Left hindlimb (tissue), 1 donor: ENCODE data around the gene PNPLA1.

Source experiments
- DNase-seq: peaks from one replicate; pipeline ENCODE4 v3.0.0-alpha.2; 2018

Gene PNPLA1, protein sequence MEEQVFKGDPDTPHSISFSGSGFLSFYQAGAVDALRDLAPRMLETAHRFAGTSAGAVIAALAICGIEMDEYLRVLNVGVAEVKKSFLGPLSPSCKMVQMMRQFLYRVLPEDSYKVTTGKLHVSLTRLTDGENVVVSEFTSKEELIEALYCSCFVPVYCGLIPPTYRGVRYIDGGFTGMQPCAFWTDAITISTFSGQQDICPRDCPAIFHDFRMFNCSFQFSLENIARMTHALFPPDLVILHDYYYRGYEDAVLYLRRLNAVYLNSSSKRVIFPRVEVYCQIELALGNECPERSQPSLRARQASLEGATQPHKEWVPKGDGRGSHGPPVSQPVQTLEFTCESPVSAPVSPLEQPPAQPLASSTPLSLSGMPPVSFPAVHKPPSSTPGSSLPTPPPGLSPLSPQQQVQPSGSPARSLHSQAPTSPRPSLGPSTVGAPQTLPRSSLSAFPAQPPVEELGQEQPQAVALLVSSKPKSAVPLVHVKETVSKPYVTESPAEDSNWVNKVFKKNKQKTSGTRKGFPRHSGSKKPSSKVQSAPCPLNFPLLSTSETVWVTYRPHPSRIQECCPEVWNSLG

DNA sequence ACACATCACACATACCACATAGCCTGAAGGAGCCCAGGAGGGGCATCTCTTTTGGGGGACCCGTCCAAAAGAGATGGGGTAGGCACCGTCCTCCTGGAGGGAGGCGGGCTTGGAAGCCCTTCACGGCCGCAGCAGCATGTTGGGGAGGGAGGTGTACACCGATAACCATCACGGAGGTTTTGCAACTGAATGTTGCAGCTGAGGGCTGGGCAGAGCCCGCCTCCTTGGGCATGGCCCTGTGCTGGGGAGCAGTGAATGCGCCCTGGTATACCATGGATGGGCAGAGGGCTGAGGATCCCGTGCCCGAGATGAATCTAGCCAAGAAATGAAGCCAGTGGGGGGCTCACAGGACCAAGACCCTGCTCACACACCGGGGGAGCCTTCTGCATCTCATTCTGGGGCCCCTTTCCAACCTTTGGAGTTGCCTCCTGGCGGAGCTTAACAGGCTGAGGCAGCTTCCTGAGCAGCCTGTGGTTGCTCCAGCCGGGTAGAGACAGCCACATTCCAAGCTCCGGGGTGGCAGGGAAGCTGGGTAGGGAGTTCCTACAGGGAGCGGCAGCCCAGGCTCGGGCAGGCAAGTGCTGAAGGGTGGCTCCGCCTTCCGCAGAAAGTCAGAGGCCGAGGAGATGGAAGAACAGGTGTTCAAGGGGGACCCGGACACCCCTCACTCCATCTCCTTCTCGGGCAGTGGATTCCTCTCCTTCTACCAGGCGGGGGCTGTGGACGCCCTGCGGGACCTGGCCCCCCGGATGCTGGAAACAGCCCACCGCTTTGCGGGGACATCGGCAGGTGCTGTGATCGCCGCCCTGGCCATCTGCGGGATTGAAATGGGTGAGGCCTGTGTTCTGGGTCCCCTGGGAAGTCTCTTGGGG lies at the start of gene PNPLA1:
TSS of gene PNPLA1 (plus strand) at position 227 of the 872 bp plus-strand sequence. CDS start at position 627, 400 bp downstream.
- DNase-seq, result no peak

DNA sequence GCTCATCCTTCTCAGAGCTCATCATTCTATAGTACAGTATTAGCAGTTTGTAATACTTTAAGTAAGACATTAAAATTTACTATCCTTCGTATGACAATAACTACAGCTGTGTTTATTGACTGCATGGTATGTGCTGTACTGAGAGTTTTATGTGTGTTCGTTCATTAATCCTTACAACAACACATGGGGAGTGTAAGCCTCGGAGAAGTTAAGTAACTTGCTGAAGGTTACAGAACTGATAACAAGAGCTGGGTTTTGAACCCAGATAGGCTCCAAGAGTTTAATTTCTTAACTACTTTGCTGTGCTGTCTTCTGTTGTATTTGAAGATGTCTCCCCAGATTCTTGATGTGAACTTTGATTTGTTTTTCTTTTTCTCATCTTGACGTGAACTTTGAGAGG lies 49.6 kb upstream of the PNPLA1 start:
- no peak for DNase-seq

DNA sequence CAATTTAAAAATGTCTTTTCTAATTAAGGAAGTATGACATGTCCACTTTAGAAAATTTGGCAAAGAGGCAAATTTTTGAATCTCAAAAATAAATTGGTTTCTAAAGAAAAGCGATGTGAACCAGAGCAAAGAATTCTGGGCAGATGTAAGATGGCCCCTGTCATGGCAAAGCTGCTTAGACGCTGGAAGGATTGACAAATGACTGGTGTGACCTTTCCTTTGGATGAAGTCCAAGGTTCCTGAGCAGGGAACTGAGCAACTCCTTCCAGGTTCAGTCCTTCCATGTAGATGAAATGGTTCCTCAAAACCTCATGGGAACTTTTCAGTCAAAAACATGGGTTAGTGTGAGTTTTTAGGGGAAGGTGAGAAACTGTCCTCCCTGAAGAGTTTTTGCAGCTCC lies 48.2 kb upstream of the PNPLA1 start:
- DNase-seq, result no peak

DNA sequence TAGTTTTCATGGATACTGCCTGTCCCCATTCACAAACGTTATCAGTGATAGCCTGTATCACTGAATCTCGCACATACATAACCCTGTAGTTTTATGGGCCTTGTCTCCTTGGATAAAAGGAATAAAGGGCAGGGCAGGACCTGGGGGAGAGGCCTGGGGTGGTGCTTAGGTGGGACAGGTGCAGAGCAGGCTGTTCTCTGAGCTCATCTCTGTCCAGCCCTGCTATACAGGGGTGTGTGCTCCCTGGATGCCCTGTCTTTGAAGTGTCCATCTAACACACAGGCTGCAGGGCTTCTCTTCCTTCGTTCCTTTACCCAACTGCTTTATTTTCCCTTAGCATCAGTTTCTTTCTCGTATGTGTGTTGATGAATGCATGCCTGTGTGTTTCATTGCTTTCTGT lies 46.9 kb upstream of the PNPLA1 start:
- DNase-seq, result no peak

DNA sequence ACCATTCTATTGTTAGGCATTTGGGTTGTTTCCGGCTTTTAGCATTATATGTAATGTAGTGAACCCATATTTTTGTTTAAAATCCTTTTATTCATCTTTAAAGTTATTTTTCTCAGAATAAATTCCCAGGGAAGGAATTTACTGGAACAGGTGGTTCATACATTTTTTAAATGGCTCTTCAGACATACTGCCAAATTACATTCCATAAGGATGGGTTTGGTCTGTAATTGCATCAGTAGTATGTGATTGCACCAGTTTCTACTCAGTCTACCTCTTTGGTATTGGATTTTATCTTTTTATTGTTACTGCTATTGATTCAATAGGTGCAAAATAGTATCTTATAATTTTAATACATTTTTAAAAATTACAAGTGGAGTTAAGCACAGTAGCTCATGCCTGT lies 46.2 kb upstream of the PNPLA1 start:
- DNase-seq, result no peak

DNA sequence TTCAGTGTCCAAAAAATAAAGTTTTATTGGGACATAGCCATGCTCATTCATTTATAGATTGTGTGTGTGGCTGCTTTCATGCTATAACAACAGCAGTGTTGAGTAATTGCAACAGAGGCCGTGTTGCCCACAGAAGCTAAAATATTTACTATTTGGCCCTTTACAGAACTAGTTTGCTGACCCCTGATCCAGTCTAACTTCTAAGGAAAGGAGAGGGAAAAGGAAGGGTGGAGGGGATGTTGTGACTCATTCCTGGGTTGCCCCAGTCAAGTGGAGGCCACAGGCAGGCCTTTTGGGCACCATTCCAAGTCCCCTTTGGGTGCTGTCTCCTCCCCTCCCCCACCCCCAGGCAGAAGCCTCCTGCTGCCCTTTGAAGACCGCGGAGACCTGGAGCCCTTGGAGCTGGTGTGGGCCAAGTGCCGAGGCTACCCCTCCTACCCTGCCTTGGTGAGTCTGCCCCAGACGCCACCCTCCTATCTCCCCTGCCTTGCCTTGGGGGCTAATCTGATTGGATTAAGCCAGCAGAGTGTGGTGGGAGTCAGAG lies 44.9 kb upstream of the PNPLA1 start:
- no peak for DNase-seq

DNA sequence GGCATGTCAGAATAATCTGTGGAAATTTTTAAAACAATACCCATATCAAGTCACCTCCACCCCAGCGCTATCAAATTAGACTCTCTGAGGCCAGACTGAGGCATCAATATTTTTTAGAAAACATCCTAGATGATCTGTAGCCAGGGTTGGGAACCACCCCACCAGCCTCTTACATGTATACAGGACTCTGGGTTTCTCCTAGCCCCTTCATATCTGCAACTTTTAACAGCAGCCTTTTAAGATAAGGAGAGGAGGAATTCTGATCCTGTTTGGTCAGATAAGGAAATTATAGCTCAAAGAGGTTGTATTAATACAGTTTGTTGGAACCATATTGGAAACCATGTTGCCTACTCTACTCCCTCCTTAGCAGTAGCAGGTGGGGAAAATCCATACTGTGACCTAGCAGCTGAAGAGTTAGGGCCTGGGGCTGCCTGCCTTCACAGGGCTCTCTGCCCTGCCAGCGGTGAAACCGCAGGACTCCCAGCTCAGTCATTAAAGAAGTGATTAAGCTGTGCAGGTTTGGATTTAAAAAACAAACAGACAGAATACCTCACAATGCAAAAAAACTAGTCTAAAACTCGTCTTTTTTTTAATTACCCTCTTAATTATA lies 43.3 kb upstream of the PNPLA1 start:
- no peak for DNase-seq

DNA sequence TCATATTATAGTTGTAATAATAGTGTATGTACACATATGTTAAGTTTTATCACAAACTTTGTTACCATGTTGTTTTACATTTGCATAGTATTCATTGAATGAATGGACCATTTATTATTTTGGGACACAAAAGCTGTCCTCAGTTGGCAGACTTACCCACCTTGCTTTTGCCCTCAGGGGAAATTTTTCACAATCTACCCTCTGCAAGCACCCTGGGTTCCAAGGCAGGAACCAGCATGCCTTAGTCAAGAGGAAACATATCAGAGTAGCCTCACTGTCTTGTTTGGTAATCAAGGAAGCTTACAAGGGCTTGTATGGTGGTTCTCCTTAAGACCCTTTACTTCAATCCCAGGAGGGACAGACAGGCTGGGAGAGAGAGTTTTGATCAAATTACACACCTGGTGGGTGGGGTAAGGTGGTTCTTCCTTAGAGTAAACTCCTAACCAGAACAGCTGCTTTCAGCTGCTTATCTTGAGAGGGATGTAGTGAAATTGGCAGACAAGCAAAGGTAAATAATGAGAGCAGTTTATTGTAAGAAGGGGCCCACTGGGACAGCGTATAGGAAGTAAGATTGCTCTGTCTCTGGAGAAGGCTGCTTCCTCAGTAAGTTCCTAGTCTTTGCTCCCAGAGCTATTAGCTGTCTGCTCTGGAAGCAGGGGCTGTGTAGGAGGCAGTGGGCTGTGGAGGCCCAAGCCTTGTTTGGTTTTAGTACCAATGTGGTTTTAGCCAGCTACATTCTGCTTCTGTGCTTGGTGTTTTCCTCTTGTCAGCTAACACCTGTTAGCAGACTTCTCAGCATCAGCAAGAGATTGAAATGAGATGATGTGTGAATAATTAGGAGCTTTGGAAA lies 42.3 kb upstream of the PNPLA1 start:
- no peak for DNase-seq

DNA sequence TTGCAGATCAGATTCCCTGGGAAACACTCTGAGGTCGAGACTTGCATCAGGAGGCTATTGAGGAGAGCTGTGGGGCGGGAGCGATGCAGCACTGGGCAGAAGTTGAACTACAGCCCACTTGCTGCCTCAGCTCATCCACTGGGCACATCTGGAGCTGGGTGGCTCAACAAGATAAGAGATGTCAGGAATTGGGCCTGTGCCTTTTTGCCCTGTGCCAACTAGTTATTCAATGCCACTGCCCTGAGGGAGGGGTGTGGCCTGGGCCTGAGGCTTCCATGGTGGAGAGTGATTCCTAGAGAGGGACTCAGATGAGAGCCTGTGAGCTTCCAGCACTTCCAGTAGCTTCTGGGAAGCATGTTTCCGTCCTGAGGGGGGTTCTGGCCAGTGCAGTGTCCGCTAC lies 40.6 kb upstream of the PNPLA1 start:
- DNase-seq, result no peak

DNA sequence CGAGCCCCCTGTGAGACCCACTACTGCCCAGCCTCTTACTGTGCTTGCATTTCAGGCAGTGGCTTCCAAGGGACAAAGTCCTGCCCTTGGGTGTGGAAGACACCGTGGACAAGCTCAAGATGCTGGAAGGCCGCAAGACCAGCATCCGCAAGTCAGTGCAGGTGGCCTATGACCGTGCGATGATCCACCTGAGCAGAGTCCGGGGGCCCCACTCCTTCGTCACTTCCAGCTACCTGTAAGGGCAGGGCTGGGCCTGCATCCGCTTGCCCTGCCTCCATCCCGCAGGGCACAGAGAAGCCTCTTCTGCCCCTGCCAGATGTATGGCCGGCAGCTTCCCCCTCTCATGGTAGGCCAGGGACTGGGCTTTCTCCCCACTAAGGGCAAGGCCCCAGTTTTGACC lies 39.5 kb upstream of the PNPLA1 start:
- DNase-seq, result no peak

DNA sequence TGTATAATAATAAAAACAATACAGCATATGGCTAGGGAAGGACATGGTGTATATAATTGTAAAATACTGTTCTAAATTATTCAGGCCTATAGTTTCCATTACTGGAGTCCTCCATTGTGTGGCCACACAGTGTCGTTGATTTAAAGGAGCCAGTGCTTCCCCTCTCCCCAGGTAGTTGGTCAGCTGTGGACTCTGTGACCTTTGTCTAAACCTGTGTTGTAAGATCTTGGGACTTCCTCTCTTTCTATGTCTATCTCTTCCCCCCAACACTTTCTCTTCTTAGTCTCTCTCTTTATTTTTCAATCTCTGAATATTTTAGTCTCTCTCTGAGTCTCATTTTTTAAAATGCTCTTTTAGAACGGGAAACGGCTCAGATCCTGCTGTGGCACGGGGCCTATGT lies 37.7 kb upstream of the PNPLA1 start:
- no peak for DNase-seq

DNA sequence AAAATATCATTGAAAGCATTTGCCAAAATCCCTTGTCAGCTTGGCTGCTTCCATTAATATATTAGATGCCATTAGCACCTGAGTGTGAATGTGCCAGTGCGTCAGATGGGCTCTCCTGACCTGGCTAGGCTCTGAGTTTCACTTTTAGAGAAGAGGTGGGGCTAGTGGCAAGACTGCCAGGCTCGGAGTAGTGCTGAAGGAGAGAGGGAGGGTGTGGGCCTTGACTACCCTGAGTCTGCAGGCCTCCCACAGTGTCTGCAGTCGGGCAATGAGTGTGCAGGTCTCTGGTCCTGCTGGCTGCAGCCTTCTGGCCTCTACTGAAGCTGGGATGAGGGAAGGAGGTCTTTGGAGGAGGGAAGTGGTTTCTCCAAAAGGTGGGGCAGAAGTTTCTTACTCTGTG lies 34.6 kb upstream of the PNPLA1 start:
- no peak for DNase-seq

DNA sequence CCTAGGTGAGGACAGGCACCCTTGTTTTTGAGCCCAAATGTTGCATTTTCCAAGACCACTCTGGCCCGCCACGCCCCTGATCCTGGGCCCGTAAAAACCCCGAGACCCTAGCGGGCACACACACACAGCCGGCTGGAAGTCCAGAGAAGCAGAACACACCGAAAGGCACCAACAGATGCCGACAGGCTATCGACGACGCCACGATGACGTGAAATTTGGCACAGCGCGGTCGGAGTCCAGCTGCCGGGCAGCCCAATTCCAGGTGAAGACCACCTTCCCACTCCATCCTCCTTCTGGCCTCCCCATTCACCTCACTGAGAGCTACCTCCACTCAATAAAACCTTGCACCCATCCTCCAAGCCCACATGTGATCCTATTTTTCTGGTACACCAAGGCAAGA lies 34.0 kb upstream of the PNPLA1 start:
- DNase-seq, result no peak

DNA sequence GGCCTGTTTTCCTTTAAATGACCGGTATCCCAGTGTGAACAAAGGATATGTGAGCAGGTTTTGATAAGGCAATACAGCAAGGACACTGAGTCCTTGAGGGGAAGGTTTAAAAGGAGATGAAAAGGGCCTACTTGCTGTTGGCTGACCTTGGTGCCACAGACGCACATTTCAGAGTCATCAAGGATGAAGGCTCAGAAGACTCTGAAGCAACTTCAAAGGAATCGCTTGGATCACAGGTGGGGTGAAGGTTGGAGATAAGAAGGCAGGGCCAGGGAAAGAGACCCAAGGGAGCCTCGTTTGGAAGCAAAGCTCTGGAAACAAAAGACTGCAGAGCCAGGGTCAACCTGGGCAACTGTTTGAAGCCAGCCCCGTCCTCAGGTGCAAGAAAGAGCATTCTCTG lies 30.1 kb upstream of the PNPLA1 start:
- no peak for DNase-seq

DNA sequence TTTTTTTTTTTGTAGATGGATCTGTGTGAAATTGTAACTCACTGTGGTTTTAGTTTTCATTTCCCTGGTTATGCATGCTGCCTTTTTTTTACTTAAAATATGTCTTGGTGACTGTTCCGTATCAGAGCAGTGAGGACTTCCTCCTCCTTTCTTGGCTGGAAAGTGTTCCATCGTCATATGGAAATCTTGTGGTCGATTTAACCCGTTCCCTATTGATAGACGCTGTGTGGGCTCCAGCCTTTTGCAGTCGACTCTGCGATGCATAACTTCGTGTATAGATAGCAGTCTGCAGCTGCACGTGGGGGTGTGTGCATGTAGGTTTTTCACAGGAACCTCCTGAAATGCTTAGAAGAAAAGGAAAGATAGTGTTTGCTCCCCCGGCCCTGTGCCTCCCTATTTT lies 28.1 kb upstream of the PNPLA1 start:
- DNase-seq, result no peak

DNA sequence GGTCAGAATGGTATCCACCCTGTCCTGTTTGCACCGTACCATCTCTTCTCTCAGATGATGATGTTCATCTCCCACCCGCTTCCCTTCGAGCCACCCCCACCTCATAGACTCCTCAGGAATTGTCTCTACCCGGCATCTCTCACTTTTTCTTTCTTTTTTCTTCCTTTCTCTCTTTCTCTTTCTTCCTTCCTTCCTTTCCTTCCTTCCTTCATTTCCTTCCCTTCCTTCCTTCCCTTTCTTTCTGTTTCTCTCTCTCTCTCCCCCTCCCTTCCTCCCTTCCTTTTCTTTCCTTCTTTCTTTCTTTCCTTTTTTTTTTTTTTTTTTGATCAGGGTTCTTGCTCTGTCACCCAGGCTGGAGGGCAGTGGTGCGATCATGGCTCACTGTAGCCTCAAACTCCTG lies 27.7 kb upstream of the PNPLA1 start:
- DNase-seq, result no peak

DNA sequence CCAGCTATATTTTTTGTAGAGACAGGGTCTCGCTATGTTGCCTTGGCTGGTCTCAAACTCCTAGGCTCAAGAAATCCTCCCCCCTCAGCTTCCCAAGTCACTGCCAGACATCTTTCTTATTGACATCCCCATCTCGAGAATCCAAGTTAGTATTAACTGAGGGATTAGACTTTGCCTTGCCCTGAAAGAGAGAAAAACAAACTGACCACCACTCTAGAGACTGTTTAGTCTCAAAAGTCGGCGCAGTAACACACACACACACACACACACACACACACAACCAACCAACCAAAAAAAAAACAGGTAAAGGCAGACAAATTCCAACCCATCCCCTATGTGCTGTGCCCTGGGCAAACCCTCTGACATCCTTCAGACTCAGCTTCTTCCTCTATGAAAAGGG lies 27.2 kb upstream of the PNPLA1 start:
- DNase-seq, result no peak

DNA sequence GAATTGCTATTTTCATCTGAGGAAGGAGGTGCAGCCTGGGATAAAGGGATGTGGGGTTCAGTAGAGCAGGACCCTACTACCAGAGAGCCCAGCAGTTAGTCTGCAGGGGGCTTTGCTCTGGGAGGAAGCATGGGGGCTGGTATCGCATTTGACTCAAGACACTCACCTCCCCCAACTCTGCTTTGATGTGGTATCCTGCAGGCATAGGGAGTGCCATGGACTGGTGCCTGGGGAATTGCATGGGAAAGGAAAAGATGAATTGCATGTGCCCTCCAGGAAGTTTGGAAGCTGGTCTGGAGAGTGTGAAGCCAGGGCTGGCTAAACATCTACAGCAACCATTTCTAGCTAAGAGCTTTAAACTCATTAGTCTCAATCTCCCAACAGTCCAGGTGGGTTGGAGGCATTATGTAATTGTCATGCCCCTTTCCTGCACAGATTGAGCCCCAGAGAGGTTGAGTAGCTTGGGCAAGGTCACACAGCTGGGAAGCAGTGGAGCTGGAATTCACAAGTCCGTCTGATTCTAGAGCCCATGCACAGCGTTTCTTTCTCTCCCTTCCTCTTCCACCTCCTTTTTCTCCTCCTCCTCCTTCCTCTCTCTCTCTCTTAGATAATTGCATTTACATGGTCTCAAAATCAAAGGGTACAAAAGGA lies 26.2 kb upstream of the PNPLA1 start:
- DNase-seq, result no peak

DNA sequence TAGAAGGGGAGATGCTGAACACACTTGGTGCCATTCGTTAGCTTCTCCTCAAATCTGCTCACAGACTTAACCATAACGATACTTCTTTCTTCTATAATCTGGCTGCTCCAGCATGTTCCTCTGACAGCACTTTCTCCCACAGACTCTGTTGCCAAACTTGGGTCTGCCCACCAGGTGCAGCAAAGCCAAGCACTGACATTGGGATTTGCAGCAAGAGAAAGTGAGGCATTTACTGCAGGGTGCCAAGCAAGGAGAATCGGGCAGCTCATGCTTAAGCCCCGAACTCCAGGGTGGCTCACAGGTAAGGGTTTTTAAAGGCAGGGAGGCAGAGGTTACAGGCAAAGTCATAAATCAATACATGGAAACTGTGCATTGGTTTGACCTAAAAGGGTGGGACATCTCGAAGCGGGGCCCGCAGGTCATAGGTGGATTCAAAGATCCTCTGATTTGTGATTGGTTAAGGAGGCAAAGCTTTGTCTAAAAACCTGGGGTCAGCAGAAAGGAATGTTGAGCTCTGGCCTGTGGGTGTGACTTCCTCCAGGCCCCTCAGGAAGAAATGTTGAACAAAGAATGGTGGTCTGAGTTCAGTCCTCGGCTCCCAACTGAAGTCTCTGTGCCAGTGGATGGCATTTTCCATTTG lies 25.1 kb upstream of the PNPLA1 start:
- DNase-seq, result no peak

DNA sequence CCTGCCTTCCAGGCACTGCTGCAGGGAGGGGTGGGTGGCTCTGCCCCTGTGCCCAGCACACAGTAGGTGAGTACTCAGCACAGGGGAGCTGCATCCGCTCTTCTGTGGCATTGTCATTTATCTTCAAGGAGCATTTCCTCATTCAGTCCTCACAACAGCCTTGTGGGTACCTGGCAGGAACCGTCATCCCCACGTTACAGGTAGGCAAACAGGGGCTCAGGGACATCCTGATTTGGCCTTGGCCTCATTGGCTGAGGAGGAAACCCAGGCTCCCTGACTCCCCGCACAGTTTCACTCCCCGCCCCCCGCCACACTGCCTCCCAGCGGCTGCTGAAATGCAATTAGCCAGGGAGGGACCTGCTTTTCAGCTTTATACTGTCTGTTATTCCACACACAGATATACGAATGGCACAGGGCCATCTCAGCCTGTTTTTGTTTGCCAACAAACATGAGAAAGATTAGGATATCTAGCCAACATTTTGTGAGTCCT lies 24.2 kb upstream of the PNPLA1 start:
- DNase-seq, result no peak
